ENCODE measurements around the gene FOSL1.

GRCh38 chr11:65871811-65872548, 28.2 kb downstream of the FOSL1 start:
- TF ChIP-seq CTCF (conservative IDR thresholded peaks at IDR 0.05) (no peak), EZH2 (IDR thresholded peaks at IDR 0.05; ENCODE audit: low read depth) (no peak)
